VCaP (cell line): ENCODE measurements around the gene USP28.
A peak's percentile ranks its signal among the peaks of the same experiment; 100 is the strongest.

Source experiments
- H3K27ac ChIP-seq: fragments of 450-650 bp; 2 replicates; pipeline ENCODE4 v1.5.1; 2017
- CTCF ChIP-seq: fragments of 450-650 bp; conservative IDR thresholded peaks from 2 replicates; pipeline ENCODE4 v1.5.1; 2017; ENCODE audit warnings: mild to moderate bottlenecking, moderate library complexity

The USP28 gene

GRCh38 chr11:113864410-113864809 lies 11.0 kb downstream of the USP28 start:
- no peak overlapping the region for H3K27ac ChIP-seq
- no peak for TF ChIP-seq CTCF

- TF ChIP-seq CTCF, result no peak
- H3K27ac ChIP-seq, result peak overlapping the region; percentile 23
Measured at GRCh38 chr11:113862435-113862834, 12.9 kb downstream of the USP28 start.

DNA sequence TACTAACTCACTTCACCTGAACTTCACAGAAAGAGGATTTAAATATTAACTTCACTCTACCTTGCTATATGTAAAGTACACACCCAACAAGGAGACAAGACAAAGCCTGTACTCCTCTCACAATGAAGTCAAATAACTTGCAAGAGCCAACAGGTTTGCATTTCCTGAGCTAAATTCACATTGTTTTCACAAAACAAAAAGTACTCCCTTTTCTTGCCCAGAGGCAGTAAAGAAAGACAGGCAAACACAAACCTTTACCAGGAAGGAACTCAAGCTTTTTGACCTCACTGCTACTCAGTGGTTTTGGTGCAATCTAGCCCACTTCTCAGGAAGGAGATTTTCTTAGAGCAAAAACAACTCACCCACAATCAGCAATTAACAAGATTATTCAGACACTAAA lies 15.7 kb downstream of the USP28 start:
- peak overlapping the region; percentile 80 for H3K27ac ChIP-seq
- no peak for TF ChIP-seq CTCF

DNA sequence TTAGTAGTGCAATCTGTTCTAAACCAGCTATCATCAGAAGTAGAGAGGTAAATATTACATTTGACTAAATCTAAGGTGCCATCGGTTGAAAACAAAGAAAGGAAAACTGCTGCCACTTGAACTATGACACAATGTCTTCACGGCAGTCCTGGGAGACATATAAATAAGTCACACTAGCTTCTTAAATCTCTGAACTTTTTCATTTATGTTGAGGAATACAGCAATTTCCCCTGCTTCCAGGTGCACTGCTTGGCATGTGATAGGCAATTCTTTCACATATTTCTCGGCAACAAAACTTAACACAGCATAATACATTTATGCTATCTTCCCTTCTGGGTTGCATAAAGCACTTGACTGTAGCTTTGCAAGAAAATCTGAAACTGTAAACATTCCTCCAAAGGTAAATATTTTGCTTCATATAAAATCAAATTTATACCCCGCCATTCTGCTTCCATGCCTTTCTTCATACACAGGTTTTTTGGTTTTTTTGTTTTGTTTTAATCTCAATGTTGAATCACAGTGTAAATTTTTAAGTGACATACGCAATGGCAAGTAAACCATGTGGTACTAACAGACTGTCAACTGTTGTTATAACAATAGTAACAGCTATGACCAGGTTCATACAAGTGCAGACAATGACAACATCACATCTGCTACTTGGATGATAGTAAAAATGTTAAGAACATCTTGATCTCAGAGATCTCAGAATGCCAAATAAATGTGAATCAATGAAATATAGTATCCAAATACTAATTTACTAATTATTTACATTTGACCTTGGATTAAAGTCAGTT lies 18.2 kb downstream of the USP28 start:
- no peak for TF ChIP-seq CTCF
- peak overlapping the region; percentile 80 for H3K27ac ChIP-seq

GRCh38 chr11:113855803-113856202 lies 19.6 kb downstream of the USP28 start:
- H3K27ac ChIP-seq, result no peak overlapping the region
- TF ChIP-seq CTCF, result no peak

DNA sequence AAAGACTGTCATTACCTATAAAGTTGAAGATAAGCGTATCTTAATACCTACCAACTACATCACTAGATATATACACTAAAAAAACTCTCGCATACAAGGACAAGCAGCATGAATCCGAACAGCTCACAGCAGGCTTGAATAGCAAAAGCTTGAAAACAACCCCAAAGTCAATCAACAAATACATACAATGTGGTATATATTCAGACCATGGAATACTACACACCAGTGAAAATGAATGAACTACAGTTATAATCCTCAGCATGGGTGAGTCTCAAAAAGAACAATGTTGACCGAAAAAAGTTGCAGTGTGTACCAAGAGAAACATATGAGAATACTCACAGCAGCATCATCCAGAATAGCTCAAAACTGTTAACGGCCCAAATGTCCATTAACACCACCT lies 25.2 kb downstream of the USP28 start:
- no peak for TF ChIP-seq CTCF
- H3K27ac ChIP-seq, result no peak overlapping the region

- no peak overlapping the region for H3K27ac ChIP-seq
- no peak for TF ChIP-seq CTCF
Measured at GRCh38 chr11:113849713-113850112, 25.7 kb downstream of the USP28 start.
